GM19455 (cell line): ENCODE data around the gene CELF1.
"Not testable (repeated sequence)": the region's sequence is repeated elsewhere in the genome, so short reads cannot be mapped to it uniquely, and the experiment has no call there.

Experiments
- ATAC-seq: cut with Tn5 transposase; IDR thresholded peaks from one replicate; pipeline ENCODE4 v1.9.1; 2021; ENCODE audit not compliant: unreplicated experiment

Gene CELF1

GRCh38 chr11:47577460-47578041 lies 24.6 kb upstream of the CELF1 start:
- ATAC-seq: no peak

- no peak for ATAC-seq
These were observed 20.4 kb upstream of the CELF1 start for GRCh38 chr11:47573321-47573720.

- no peak for ATAC-seq
These were observed 19.9 kb upstream of the CELF1 start for GRCh38 chr11:47572715-47573255.

GRCh38 chr11:47571895-47572294 lies 19.0 kb upstream of the CELF1 start:
- ATAC-seq: no peak

GRCh38 chr11:47571357-47571729 lies 18.4 kb upstream of the CELF1 start:
- ATAC-seq: no peak

GRCh38 chr11:47570651-47571356 lies 17.9 kb upstream of the CELF1 start:
- ATAC-seq: no peak

- ATAC-seq: no peak
These were observed 16.7 kb upstream of the CELF1 start for GRCh38 chr11:47569646-47570045.

- ATAC-seq: no peak
These were observed 13.3 kb upstream of the CELF1 start for GRCh38 chr11:47566149-47566698.

- peak; percentile 89 for ATAC-seq
These were observed 12.6 kb upstream of the CELF1 start, which contains the start of gene PTPMT1 for GRCh38 chr11:47565340-47566148. TSS of gene PTPMT1 (plus strand) at chr11:47565599. CDS start at chr11:47565623, 24 bp downstream.

GRCh38 chr11:47564933-47565339 lies 12.0 kb upstream of the CELF1 start:
- ATAC-seq: no peak

GRCh38 chr11:47564366-47564765 lies 11.4 kb upstream of the CELF1 start:
- ATAC-seq: not testable (repeated sequence)

GRCh38 chr11:47562393-47562792 lies 9.5 kb upstream of the CELF1 start:
- not testable (repeated sequence) for ATAC-seq

- no peak for ATAC-seq
These were observed 7.5 kb upstream of the CELF1 start for GRCh38 chr11:47560426-47560825.

GRCh38 chr11:47558695-47559094 lies 5.8 kb upstream of the CELF1 start:
- no peak for ATAC-seq

GRCh38 chr11:47557004-47557403 lies 4.1 kb upstream of the CELF1 start:
- not testable (repeated sequence) for ATAC-seq

GRCh38 chr11:47553406-47553743 lies 443 bp upstream of the CELF1 start:
- peak; percentile 34 for ATAC-seq

GRCh38 chr11:47552056-47552565 lies 821 bp downstream of the CELF1 start:
- no peak for ATAC-seq

GRCh38 chr11:47551086-47551485 lies 1.8 kb downstream of the CELF1 start:
- ATAC-seq: no peak

GRCh38 chr11:47550288-47551047 lies 2.5 kb downstream of the CELF1 start:
- ATAC-seq: no peak

GRCh38 chr11:47546274-47546673 lies 6.7 kb downstream of the CELF1 start:
- not testable (repeated sequence) for ATAC-seq
